WI38 (cell line): ENCODE data around the gene OSMR.

ENCODE experiments used
- H3K4me3 ChIP-seq: 2 replicates; pipeline ENCODE4 v1.5.1; 2011; ENCODE audit warnings: low read depth, mild to moderate bottlenecking, control low read depth, low read length
- TF ChIP-seq, protein P1 (sequence below): IDR thresholded peaks from 2 replicates; pipeline ENCODE4 v1.5.1; 2012; ENCODE audit warnings: low read depth, mild to moderate bottlenecking, control low read depth, low read length

The OSMR gene

GRCh38 chr5:38927470-38927869, 81.7 kb downstream of the OSMR start:
- TF ChIP-seq, protein P1, sequence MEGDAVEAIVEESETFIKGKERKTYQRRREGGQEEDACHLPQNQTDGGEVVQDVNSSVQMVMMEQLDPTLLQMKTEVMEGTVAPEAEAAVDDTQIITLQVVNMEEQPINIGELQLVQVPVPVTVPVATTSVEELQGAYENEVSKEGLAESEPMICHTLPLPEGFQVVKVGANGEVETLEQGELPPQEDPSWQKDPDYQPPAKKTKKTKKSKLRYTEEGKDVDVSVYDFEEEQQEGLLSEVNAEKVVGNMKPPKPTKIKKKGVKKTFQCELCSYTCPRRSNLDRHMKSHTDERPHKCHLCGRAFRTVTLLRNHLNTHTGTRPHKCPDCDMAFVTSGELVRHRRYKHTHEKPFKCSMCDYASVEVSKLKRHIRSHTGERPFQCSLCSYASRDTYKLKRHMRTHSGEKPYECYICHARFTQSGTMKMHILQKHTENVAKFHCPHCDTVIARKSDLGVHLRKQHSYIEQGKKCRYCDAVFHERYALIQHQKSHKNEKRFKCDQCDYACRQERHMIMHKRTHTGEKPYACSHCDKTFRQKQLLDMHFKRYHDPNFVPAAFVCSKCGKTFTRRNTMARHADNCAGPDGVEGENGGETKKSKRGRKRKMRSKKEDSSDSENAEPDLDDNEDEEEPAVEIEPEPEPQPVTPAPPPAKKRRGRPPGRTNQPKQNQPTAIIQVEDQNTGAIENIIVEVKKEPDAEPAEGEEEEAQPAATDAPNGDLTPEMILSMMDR, result no peak
- H3K4me3 ChIP-seq, result no peak overlapping the region

- TF ChIP-seq, protein P1, result no peak
- H3K4me3 ChIP-seq, result no peak overlapping the region
These were observed 84.0 kb downstream of the OSMR start for GRCh38 chr5:38929838-38930237.

DNA sequence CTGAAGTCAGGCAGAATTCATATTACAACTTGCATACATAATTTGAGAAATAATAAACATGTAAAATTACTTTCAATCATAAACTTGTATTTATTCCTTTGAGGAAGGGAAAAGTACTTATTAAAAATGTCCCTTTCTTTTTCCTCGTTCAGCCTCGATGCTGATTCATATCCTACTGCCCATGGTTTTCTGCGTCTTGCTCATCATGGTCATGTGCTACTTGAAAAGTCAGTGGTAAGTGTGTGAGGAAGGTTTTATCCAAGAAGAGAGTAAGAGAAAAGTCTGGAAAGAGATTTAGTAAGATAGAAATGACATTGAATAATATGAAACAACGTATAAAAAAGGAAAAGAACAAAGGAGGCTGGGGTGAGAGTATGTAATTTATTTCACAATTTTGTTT, 85.9 kb downstream of the OSMR start:
- no peak overlapping the region for H3K4me3 ChIP-seq

GRCh38 chr5:38932854-38933408, 87.1 kb downstream of the OSMR start:
- H3K4me3 ChIP-seq, result no peak overlapping the region
- TF ChIP-seq, protein P1, result no peak

More for the DNA sequence above, 85.9 kb downstream of the OSMR start:
- TF ChIP-seq, protein P1, result no peak

DNA sequence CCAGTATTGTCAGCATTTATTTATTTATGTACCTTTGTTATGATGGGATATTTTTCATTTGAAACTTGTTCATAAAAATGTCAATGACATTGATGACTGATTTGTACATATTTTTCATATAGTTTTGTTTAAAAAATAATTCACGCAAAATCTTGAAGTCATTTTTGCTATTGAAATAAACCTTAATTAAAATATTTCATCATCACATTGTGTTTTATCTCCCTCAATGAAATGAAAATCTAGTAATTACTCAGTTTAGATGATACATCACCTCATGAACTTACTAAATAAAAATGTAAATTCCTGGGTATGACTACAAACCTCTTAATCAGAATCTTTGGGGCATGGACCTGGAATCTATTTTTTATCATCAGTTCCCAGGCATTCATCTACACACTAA, 89.6 kb downstream of the OSMR start:
- TF ChIP-seq, protein P1, result no peak
- H3K4me3 ChIP-seq, result no peak overlapping the region

GRCh38 chr5:38936269-38936668, 90.5 kb downstream of the OSMR start:
- TF ChIP-seq, protein P1, result no peak
- H3K4me3 ChIP-seq, result no peak overlapping the region

DNA sequence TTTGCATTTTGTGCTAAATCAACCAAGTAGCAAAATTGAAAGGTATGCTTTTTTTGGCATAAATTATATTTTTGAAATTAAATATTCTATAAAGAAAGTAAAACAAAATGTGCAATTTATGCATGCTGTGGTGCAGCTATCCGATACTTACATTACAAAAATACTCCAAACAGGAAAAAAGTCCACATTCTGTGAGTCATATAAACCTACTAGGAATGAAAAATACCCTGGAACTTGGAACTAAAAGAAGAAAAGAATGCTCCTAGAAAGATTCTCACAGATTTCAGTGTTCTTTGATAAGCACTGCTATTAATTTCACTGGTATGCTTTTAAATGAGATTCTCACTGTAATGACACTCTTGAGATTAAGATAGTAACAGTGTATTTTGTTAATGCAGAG, 92.6 kb downstream of the OSMR start:
- TF ChIP-seq, protein P1, result no peak

More for the DNA sequence above, 92.6 kb downstream of the OSMR start:
- H3K4me3 ChIP-seq, result no peak overlapping the region
